Natural killer cell (primary cell): ENCODE measurements around the gene FGGY. TPM values are rescaled to one million over a fixed set of nuclear protein-coding genes. Genes with fewer than 3 reads are reported as not detected.

ENCODE experiments used
- ATAC-seq, 3 donors: fragments of 150-1000 bp in 2 of 3; fragments of 200-7000 bp in 1 of 3; cut with Tn5 transposase; 1 replicate in 1 of 3; 2 replicates in 2 of 3; pipeline ENCODE4 v1.10.0; 2021; ENCODE audit warnings: mild to moderate bottlenecking in 2 of 3, moderate library complexity in 2 of 3
- DNase-seq, 2 donors: peaks; one replicate each; pipeline versions ENCODE4 v3.0.0 to v3.0.0-alpha.2; 2013 to 2021; ENCODE audit warnings: mixed read lengths in 1 of 2
- H3K27ac ChIP-seq: one replicate; pipeline ENCODE4 v1.5.1; 2013; ENCODE audit warnings: mild to moderate bottlenecking, low read length
- H3K27me3 ChIP-seq: one replicate; pipeline ENCODE4 v1.6.1; 2013; ENCODE audit warnings: low read length; ENCODE audit not compliant: control insufficient read depth, insufficient read depth
- H3K36me3 ChIP-seq: one replicate; pipeline ENCODE4 v1.6.1; 2013; ENCODE audit warnings: low read length; ENCODE audit not compliant: control insufficient read depth, insufficient read depth
- H3K4me1 ChIP-seq: one replicate; pipeline ENCODE4 v1.6.1; 2013; ENCODE audit warnings: low read length; ENCODE audit not compliant: control insufficient read depth, insufficient read depth
- H3K4me3 ChIP-seq: one replicate; pipeline ENCODE4 v1.5.1; 2013; ENCODE audit warnings: low read length
- H3K9me3 ChIP-seq: one replicate; pipeline ENCODE4 v1.6.1; 2013; ENCODE audit warnings: low read length; ENCODE audit not compliant: control insufficient read depth, insufficient read depth
- H3K27ac Mint-ChIP-seq, 2 donors: one replicate each; pipeline ENCODE4 v1.8.0; 2022; ENCODE audit warnings: mild to moderate bottlenecking in 2 of 2, mixed read lengths in 2 of 2, moderate library complexity in 1 of 2
- H3K27me3 Mint-ChIP-seq, 2 donors: one replicate each; pipeline ENCODE4 v1.8.0; 2022; ENCODE audit warnings: low read depth in 2 of 2, mixed read lengths in 2 of 2
- H3K36me3 Mint-ChIP-seq: one replicate; pipeline ENCODE4 v1.8.0; 2022; ENCODE audit warnings: mixed read lengths
- H3K4me1 Mint-ChIP-seq, 2 donors: one replicate each; pipeline ENCODE4 v1.8.0; 2022; ENCODE audit warnings: mixed read lengths in 2 of 2
- H3K4me3 Mint-ChIP-seq: one replicate; pipeline ENCODE4 v1.8.0; 2022; ENCODE audit warnings: mild to moderate bottlenecking, moderate library complexity, mixed read lengths
- H3K9me3 Mint-ChIP-seq, 2 donors: one replicate each; pipeline ENCODE4 v1.8.0; 2022; ENCODE audit warnings: mixed read lengths in 2 of 2
- CTCF ChIP-seq: fragments of 200-600 bp; IDR thresholded peaks from one replicate; pipeline ENCODE4 v1.8.0; 2022; ENCODE audit warnings: antibody characterized with exemption
- WGBS: methylation state at CpG from one replicate; pipeline ENCODE4 v1.1.7; 2013; ENCODE audit warnings: missing lambda C conversion rate; ENCODE audit not compliant: insufficient coverage; 5-methylcytosine and 5-hydroxymethylcytosine counted together
- intact Hi-C: fragments of 100-400 bp; cut with micrococcal nuclease; formaldehyde crosslinking; loops from one replicate; pipeline ENCODE4 v1.14.2; 2022
- total RNA-seq, 4 donors: library from RNA; stranded (reverse); fragments of 120-200 nt in 1 of 4; gene quantifications; one replicate each; pipeline versions ENCODE4 v1.2.3 to v1.2.4, GENCODE V29; 2013 to 2022

The FGGY gene
- total RNA-seq, 3 donors from 2014 or later (not counting 1 experiment from before 2014, with no cell fraction given) = 21.8 to 31.5 (median 21.8) TPM

DNA sequence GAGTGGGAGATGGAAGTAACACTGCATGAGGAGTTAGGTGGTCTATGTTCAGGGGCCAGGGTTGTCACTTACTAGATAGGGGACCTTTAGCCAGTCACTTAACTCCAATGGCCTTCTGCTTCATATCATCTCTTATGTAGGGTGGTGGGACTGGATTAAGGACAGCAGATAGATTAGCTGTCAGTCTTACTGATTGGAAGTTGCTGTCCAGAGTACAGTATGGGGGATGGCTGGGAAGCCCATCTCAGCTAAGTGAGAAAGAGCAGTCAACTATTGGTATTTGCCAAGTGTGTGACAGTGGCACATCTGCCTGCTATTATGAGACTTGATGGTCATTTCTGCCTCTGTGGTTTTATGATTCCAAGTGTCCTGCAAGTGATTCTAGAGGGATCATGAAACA lies 130.9 kb downstream of the FGGY start:
- Histone ChIP-seq H3K9me3 (no peaks in the 10 kb centered on the region), H3K27ac (no peak overlapping the region), H3K36me3 (no peaks in the 10 kb centered on the region), H3K27me3 (no peaks in the 10 kb centered on the region), H3K4me1 (no peaks in the 10 kb centered on the region), H3K4me3 (no peak overlapping the region)
- H3K4me1 Mint-ChIP-seq = no peaks in the 10 kb centered on the region
- no peak for DNase-seq
- no peaks in the 10 kb centered on the region for H3K27me3 Mint-ChIP-seq
- H3K36me3 Mint-ChIP-seq = no peaks in the 10 kb centered on the region
- intact Hi-C loops = no loop called here
- H3K9me3 Mint-ChIP-seq = no peaks in the 10 kb centered on the region
- H3K27ac Mint-ChIP-seq = no peak overlapping the region
- no peak for TF ChIP-seq CTCF
- no peak for ATAC-seq
- no peak overlapping the region for H3K4me3 Mint-ChIP-seq

- H3K4me3 Mint-ChIP-seq = no peak overlapping the region
- no peaks in the 10 kb centered on the region for H3K27me3 ChIP-seq
- H3K4me1 ChIP-seq = no peaks in the 10 kb centered on the region
- H3K4me3 ChIP-seq = no peak overlapping the region
- no peak overlapping the region for H3K27ac ChIP-seq
- H3K36me3 Mint-ChIP-seq = no peaks in the 10 kb centered on the region
- H3K36me3 ChIP-seq = no peaks in the 10 kb centered on the region
- no peaks in the 10 kb centered on the region for H3K4me1 Mint-ChIP-seq
- no peaks in the 10 kb centered on the region for H3K9me3 Mint-ChIP-seq
- no peak overlapping the region for H3K27ac Mint-ChIP-seq
- no peaks in the 10 kb centered on the region for H3K9me3 ChIP-seq
- intact Hi-C loops = no loop called here
- DNase-seq = no peak
- WGBS = 97% methylated on average over 6 of the region's 6 CpGs
- no peak for TF ChIP-seq CTCF
- H3K27me3 Mint-ChIP-seq = no peaks in the 10 kb centered on the region
- no peak for ATAC-seq
Measured at GRCh38 chr1:59428828-59429227, 131.9 kb downstream of the FGGY start.

GRCh38 chr1:59429656-59430055 lies 132.8 kb downstream of the FGGY start:
- H3K9me3 ChIP-seq = no peaks in the 10 kb centered on the region
- ATAC-seq (no peak), DNase-seq (no peak)
- Mint-ChIP-seq H3K9me3 (no peaks in the 10 kb centered on the region), H3K4me1 (no peaks in the 10 kb centered on the region), H3K27ac (no peak overlapping the region), H3K4me3 (no peak overlapping the region), H3K27me3 (no peaks in the 10 kb centered on the region), H3K36me3 (no peaks in the 10 kb centered on the region)
- H3K27me3 ChIP-seq = no peaks in the 10 kb centered on the region
- TF ChIP-seq CTCF = no peak
- H3K27ac ChIP-seq = no peak overlapping the region
- no peaks in the 10 kb centered on the region for H3K36me3 ChIP-seq
- no peaks in the 10 kb centered on the region for H3K4me1 ChIP-seq
- WGBS = 88% methylated on average over 3 of the region's 3 CpGs
- no peak overlapping the region for H3K4me3 ChIP-seq
- intact Hi-C loops = no loop called here

DNA sequence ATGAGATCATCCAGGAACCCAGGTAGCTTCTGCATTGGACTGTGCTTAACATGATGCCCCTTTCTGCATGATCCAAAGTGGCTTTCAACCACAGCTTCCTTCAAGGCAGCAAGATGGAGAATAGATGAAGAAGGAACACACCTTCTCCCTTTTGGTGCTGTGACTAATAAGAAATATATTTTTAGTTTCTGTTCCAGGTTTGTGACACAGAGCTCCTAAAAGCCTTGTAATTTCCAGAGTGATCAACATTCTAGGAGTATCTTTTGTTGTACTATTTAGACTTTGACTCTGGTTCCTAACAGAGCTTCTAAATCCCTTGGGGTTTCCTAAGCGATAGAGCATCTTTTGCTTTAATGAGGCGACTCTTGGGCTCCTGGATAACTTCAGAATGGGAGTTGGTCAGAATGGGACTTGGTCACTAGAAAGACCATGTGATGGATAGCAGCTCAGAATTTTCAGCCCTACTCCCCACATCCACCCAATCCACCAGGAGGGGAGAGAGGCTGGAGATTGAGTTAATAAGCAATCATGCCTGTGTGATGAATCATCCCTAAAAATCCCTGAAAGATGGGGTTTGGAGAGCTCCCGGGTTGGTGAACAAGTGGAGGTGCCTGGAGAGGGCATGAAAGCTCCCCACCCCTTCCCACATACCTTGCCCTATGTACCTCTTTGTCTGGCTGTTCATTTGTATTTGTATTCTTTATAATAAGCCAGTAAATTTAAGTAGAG lies 134.8 kb downstream of the FGGY start:
- H3K9me3 Mint-ChIP-seq = no peaks in the 10 kb centered on the region
- no peak for TF ChIP-seq CTCF
- no peaks in the 10 kb centered on the region for H3K36me3 ChIP-seq
- H3K27ac ChIP-seq = no peak overlapping the region
- no peak for ATAC-seq
- no peaks in the 10 kb centered on the region for H3K4me1 ChIP-seq
- no peak overlapping the region for H3K4me3 ChIP-seq
- no peak for DNase-seq
- no CpG with 5 or more reads among the region's 3 CpGs for WGBS
- H3K4me1 Mint-ChIP-seq = no peaks in the 10 kb centered on the region
- H3K9me3 ChIP-seq = no peaks in the 10 kb centered on the region
- intact Hi-C loops = no loop called here
- no peak overlapping the region for H3K27ac Mint-ChIP-seq
- no peaks in the 10 kb centered on the region for H3K36me3 Mint-ChIP-seq
- no peaks in the 10 kb centered on the region for H3K27me3 ChIP-seq
- H3K27me3 Mint-ChIP-seq = no peaks in the 10 kb centered on the region
- no peak overlapping the region for H3K4me3 Mint-ChIP-seq
